HuH-7 (cell line): ENCODE results near the gene B4GALT5.
A peak's percentile ranks its signal among the peaks of the same experiment; 100 is the strongest.
"Not testable (repeated sequence)": the region's sequence is repeated elsewhere in the genome, so short reads cannot be mapped to it uniquely, and the experiment has no call there.

Experiments
- DNase-seq: peaks from one replicate; pipeline ENCODE4 v3.0.0; 2011; ENCODE audit warnings: low spot score

Gene B4GALT5

DNA sequence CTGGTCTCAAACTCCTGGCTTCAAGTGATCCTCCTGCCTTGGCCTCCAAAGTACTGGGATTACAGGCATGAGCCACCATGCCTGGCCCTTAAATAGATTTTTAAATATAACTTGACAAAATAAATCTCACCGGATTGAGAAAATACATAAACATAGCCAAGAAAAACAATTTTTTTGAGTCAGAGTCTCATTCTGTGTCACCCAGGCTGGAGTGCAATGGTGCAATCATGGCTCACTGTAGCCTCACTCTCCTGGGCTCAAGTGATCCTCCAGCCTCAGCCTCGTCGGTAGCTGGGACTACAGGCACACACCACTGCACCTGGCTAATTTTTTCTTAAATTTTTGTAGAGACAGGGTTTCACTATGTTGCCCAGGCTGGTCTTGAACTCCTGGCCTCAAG is 85.4 kb downstream of the B4GALT5 start:
- DNase-seq: not testable (repeated sequence)

DNA sequence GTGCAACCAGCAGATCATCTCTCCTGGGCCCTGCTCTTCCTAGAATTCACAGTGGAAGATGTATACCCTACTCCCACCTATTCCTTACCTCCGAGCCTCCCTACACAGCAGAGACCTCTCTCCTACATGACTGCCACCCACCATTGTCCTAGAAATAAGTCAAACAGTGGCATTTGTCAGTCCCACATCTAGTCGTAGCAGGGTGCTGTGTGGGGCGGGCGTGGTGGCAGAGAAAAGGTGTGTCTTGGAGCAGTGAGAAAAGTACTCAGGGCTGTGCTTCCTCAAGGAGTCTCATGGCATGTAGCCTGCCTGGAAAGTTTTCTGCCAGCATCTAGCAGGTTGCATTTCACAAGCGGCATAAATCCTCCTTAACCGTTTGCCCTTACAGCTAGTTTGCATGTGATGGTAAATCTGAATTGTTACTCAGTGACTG is 86.3 kb downstream of the B4GALT5 start:
- DNase-seq: no peak

DNA sequence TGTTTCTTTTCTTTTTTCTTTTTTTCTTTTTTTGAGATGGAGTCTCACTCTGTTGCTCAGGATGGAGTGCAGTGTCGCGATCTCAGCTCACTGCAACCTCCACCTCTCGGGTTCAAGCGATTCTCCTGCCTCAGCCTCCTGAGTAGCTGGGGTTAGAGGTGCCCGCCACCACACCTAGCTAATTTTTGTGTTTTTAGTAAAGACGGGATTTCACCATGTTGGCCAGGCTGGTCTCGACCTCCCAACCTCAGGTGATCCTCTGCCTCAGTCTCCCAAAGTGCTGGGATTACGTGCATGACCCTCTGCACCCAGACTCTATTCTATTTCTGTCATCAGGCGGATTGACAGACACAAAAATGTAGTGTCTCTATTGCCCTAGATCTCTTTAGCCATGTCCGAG is 88.7 kb downstream of the B4GALT5 start:
- not testable (repeated sequence) for DNase-seq

DNA sequence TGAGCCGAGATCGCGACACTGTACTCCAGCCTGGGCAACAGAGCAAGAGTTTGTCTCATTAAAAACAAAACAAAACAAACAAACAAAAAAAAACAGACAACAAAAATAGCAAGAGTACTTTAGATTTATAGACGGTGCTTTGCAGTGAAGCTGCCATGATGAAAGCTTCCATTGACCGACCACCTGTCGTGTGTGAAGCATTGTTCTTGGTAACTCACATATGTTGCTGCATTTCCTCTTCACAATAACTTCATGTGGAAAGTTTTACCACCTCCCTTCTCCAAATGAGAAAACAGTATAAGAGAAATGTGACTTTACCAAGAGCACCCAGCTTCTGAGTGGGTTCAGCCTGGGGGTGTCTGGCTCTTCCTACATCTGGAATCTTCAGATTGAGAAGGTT is 89.4 kb downstream of the B4GALT5 start:
- DNase-seq: no peak

DNA sequence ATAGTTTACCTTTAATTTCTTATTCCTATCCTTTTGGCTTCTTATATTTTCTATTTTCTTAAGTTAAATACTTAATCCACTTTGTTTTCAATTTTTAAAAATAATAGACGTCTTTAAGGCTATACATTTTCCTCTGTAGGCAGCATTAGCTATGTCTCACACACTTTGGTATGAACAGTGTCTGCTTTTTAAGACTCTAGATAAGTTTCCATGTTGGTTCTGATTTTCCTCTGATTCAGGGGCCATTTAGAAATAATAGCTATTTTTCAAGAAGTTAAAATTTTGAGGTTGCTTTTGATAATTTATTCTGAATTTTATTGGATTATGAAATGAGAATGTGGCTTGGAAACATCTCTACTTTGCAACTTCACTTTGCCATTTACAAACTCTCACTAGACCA is 91.4 kb downstream of the B4GALT5 start:
- no peak for DNase-seq

DNA sequence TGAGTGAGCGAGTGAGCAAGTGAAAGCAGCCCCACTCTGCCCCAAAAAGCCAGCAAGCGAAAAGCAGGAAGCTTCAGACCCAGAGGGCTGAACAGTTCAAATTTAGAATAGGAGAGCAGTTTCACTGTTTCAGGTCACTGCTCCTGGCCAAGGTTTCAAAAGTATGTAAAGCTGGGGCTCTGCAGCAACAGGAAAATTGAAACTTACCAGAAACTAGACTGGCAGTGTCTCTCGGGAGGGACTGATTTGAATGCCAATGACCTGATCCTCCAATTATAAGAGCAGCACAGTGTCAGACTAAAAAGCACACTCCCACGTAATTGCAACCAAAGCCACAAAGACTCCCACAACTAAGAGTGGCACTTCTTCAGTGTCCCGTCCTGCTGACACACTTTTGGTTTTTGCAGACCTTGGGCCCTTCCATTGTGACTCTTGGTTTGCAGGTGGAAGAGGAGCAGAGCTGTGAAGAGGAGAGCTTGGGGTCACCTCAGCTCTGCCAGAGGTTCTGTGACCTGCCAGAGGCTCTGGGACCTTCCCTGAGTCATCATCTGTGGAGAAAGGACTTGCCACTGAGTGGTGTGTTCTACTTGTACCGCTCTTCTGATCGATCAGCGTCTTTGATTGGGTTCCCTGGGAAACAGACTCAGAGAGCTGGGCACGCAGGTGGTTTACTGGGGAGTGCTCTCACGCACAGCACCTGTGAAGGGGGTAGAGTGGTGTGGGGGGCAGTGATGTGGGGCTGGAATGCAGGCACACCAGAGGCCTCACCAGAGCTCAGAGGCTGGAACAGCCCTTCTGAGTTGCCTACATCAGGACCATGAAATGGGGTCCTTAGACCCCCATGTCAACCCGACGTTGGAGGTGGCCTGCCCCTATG is 93.1 kb downstream of the B4GALT5 start:
- DNase-seq: no peak

DNA sequence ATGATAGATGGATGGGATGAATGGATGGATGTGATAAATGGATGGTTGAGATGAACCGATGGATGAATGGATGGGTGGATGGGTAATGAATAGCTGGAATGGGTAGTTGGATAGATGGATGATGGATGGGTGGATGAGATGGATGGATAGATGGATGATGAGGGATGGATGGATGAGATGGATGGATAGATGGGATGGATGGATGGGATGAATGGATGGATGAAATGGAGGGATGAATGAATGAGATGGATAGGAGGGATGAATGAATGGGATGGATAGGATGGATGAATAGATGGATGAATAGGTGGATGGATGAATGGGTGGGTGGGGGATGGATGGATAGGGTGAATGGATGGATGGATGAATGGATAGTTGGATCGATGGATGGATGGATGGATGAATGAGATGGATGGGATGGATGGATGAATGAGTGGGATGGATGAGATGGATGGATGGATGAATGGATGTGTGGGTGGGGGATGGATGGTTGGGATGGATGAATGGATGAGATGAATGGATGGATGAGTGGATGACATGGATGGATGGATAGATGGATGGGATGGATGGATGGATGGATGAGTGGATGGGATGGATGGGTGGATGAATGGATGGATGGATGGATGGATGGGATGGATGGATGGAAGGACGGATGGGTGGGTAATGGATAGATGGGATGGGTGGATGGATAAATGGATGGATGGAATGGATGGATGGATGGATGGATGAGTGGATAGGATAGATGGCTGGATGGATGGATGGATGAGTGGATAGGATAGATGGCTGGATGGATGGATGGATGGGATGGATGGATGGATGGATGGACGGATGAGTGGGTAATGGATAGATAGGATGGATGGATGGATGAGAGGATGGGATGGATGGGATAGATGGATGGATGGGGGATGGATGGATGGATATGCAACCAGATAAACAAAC is 94.3 kb downstream of the B4GALT5 start:
- no peak for DNase-seq

DNA sequence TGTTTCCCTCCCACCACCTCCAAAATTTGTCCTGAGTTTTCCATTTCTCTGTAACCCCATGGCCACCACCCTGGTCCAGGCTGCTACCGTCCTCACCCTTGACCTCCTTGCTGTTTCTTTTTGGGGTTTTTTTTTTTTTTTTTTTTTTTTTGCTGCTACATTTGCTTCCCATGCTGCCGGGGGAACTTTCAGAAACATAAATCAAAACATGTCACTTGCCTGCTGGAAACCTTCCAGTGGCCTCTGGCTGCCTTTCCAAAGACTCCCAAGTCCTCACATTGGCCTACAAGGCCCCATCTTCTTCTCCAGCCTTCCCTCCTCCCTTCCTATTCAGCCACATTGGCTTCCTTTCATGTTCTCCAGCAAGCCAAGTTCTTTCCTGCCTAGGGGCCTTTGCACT is 95.4 kb downstream of the B4GALT5 start:
- no peak for DNase-seq

DNA sequence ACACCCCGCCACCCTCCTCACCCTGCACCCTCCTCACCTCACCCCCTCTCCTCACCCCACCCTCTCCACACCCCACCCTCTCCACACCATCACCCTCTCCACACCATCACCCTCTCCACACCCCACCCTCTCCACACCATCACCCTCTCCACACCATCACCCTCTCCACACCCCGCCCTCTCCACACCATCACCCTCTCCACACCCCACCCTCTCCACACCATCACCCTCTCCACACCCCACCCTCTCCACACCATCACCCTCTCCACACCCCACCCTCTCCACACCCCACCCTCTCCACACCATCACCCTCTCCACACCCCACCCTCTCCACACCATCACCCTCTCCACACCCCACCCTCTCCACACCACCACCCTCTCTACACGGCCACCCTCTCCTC is 96.3 kb downstream of the B4GALT5 start:
- DNase-seq: not testable (repeated sequence)

DNA sequence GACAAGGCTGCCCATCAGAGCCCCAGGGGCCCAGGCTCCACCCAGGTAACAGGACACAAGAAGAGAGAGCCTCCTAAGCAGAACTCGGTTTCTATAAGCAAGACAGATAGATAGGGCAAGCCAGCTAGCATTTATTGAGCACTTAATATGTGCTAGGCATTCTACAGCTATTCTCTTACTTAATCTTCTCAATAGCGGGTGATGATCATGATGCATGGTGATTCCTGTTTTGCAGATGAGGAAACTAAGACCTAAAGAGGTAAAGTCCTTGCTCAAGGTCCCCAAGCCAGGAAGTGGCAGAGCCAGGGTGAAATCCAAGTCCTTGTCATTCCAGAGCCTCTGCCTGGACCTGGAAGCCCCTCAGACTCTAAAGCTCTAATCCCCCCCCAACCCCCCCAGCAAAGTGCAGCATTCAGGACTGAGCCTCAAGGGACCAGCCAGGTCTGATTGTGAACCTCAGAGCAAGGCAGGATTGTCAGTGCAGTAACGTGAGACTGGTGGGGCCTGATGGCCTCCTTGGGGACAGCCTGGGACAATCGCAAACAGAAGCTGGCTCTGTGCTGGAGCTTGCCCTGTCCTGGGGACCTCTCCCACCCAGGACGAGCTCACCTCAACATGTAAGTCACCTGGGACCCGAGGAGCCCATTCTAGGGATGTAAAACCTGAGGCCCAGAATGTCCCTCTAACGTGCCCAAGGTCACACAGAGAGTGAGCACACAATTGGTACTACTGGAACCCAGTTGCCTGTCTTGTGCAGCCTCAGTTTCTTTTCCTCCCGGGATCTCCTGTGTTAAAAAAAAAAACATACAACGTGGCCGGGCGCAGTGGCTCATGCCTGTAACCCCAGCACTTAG is 97.3 kb downstream of the B4GALT5 start:
- DNase-seq: no peak

DNA sequence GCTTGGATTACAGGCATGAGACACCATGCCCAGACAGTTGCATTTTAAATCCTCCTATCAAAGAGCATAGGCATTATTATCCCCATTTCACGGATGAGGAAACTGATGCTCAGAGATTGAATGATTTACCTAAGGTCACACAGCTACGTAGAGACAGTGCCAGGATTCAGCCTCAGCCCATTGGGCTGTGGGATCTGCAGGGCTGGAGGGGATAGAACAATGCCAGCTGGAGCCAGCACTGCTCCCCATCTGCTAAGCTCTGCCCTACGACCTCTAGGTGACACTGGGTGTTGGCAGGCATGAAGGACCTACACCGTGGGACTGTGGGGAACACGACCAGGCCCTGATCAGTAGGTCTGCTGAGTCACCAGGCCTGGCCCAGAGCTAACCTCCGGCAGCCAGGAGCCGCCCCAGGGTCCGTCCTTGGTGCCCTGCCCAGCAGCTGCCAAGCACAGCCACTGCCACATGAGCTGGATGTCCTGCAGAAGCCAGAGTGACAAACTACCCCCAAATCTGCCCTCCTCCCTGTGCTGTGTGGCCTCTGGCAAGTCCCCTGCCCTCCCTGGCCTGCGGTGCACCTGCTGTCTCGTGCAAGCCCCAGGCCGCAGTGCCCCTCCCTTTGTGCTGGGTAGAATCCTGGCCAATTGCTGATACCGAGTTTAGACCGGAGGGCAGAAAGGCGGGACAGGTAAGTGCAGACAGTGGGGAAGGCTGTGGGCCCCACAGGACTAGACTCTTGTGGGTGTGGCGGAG is 98.1 kb downstream of the B4GALT5 start:
- DNase-seq: no peak

DNA sequence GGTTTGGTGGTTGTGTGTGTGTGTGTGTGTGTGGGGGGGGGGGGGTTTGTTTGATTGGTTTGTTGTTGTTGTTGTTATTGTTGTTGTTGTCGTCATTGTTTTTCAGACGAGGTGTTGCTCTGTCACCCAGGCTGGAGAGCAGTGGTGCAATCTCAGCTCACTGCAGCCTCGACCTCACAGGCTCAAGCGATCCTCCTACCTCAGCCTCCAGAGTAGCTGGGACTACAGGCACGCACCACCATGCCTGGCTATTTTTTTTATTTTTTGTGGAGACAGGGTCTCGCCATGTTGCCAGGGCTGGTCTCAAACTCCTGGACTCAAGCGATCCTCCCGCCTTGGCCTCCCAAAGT is 98.7 kb downstream of the B4GALT5 start:
- not testable (repeated sequence) for DNase-seq

DNA sequence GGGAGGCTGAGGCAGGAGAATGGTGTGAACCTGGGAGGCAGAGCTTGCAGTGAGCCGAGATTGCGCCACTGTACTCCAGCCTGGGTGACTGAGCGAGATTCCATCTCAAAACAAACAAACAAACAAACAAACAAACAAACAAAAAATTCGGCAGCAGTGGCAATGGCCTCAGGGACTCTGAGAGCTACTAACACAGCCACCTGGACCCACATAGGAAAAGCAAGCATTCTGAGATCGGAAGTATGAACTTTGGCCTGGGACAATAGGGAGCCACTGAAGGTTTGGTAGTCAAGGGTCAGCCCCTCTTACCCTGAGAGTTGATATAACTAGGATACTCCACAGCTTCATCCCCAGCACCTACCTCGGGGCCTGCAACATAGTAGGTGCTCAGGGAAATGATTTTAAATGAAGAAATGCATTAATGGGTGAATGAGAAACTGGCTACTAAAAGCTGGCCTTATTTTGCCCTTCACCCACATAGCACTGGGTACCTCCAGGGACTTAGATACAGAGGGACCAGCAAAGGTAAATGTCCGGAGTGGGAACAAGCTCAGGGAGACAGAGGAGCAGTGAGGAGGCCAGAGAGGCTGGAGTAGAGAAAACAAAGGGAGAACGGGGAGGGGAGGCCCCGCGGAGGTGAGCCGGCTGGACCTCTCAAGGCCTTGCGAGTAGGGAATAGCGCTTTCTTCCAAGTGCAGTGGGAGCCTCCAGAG is 99.2 kb downstream of the B4GALT5 start:
- DNase-seq: peak; percentile 55

DNA sequence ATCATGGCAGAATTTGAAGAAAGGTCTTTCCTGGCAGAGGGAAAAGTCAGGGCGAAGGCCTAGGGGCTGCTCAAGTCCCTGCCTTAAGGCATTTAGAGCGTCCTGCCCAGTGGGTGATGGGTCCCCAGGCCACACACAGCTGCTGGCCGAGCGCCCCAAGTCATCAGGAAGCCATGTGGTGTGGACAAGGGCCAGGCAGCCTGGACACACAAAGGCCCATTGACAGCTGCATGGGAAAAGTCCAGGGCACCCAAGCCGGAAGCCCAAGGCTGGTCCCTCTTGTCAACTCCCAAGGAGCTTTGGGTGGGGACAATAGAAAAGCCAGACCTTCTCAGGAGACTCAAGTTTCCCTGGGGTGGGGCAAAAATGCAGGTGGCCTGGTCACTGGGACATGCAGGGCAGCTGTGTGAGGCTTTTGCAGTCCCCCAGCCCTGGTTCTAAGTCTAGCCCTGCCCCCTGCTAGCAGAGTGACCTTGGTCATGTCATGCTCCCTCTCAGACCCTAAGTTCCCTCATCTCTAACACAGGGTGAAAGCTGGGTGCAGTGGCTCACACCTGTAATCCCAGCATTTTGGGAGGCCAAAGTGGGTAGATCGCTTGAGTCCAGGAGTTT is 101.4 kb downstream of the B4GALT5 start:
- DNase-seq: no peak

DNA sequence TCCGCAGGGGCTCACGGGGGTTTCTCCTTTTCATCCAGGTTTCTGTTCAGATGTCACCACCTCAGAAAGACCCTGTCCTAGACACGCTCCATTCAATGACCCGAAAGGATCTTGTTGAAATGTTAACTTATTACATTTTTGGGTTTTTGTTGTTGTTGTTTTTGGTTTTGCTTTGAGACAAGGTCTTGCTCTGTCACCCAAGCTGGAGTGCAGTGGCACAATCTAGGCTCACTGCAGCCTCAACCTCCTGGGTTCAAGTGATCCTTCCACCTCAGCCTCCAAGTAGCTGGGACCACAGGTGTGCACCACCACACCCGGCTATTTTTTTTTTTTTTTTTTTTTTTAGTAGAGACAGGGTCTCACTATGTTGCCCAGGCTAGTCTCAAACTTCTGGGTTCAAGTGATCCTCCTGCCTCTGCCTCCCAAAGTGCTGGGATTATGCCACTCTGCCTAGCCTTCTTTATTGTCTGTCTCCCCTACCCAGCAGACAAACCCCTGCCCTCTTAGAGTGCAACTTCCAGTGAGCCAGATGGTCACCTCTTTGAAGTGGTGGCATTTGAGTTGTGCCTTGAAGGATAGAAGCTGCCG is 102.0 kb downstream of the B4GALT5 start:
- DNase-seq: not testable (repeated sequence)

DNA sequence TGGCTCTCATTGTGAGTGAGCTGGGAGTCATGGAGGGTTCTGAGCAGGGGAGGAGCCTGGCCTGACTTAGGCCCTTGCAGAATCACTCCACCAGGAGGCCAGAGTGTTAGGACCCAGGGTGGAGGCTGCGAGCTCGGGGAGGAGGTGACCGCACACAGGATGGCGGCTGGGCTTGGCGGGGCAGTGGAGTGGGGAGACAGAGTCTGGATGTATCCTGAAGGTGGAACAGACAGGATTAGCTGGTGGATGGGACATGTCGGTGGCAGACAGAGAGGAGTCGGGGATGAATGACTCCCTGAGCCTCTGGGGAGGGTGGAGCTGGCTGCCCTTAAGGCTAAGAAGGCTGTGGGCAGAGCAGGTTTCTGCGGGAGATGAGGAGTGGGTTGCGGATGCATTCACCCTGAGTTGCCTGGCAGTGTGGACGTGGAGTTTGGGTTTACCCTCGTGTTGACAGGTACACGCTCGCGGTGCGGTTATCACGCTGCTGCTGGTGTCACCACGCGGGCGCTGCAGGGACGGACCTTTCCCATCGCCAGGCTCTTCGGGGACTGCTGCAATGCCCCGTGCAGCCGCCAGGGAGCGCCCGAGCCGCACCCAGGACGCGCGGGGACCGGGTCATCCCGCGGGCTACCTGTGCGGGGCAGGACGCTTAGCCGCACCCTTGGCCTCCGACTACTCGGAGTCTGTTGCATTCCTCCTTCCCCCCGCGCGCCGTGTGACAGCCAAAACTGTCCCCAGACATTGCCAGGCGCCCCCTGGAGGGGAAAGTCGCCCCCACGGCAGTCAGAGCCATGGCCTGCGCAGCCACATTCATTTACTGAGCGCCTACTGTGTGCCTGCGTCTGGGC is 102.8 kb downstream of the B4GALT5 start:
- DNase-seq: peak; percentile 94

DNA sequence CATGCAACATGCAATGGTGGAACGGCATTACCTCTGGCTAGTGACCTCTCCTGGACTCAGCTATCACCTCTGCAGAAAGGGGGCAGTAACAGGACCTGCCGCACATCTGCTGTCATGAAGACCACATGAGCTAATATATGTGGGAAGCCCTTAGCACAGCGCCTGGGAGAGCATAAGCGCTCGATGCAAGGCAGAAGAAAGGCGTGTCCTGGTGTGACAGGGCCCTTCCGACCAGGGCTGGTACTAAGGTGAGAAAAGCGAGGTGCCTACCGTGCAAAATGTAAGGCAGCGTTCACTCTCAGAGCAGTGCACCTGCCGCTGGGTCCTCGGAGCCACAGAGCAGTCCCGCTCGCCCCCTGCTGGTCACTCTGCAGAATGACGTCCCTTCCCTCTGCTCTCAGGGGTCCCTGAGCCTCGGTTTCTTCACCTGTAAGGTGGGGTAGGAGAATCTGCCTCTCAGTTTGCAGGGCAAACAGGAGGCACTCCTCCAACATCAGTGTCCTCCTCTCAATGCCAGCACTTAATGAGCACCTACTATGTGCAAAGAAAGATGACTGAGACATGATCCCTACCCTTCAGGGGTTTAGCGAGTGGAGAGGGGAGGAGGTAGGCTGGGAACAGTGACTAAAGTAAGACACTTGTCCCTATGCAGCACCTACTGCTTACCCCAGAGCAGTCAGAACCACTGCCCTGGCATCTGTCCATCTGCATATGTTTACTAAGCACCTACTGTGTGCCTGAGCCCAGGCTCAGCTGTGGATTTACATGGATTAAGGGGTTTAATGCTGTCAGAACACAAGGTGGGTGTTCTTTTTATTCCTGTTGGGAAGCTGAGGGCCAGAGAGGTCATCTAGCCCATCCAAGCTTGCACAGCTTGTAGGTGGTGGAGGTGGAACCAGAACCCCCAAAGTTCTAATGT is 104.7 kb downstream of the B4GALT5 start:
- peak; percentile 80 for DNase-seq

DNA sequence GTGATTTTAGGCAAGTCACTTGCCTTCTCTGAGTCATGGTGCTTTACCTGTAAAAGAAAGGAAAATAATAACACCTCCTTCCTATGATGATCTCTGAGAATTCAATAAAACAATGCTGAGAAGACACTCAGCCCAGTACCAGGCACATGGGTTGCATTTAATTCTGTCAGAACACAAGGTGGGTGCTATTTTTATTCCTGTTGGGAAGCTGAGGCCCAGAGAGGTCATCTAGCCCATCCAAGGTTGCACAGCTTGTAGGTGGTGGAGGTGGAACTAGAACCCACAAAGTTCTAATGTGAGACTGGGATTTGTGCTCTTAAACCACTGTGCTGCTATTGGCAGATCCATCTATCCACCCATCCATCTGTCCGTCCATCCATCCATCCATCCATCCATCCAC is 106.1 kb downstream of the B4GALT5 start:
- no peak for DNase-seq
